Endodermal cell (in vitro differentiated cells): ENCODE data around the gene DKK3. TPM values are rescaled to one million over a fixed set of nuclear protein-coding genes. Genes with fewer than 3 reads are reported as not detected.
A peak's percentile ranks its signal among the peaks of the same experiment; 100 is the strongest.

ENCODE experiments used
- DNase-seq: peaks from one replicate; pipeline ENCODE4 v3.0.0-alpha.2; 2017
- H3K27ac ChIP-seq: 2 replicates; pipeline ENCODE4 v1.5.1; 2013; ENCODE audit warnings: mild to moderate bottlenecking, low read depth, low read length, moderate library complexity
- H3K27me3 ChIP-seq: 2 replicates; pipeline ENCODE4 v1.6.1; 2013; ENCODE audit warnings: mild to moderate bottlenecking, low read length, moderate library complexity; ENCODE audit not compliant: insufficient read depth, control insufficient read depth, poor library complexity, severe bottlenecking
- H3K36me3 ChIP-seq: 2 replicates; pipeline ENCODE4 v1.7.0; 2013; ENCODE audit warnings: mild to moderate bottlenecking, low read length, moderate library complexity; ENCODE audit not compliant: control insufficient read depth, insufficient read depth
- H3K4me1 ChIP-seq: one replicate; pipeline ENCODE4 v1.7.0; 2013; ENCODE audit warnings: low read length; ENCODE audit not compliant: control insufficient read depth, insufficient read depth
- H3K4me3 ChIP-seq: 2 replicates; pipeline ENCODE4 v1.5.1; 2013; ENCODE audit warnings: mild to moderate bottlenecking, low read length, moderate library complexity
- H3K9ac ChIP-seq: 2 replicates; pipeline ENCODE4 v1.6.1; 2013; ENCODE audit warnings: mild to moderate bottlenecking, low read length, moderate library complexity; ENCODE audit not compliant: poor library complexity, severe bottlenecking; ENCODE audit errors: extremely low read depth
- H3K9me3 ChIP-seq: 2 replicates; pipeline ENCODE4 v1.6.1; 2013; ENCODE audit warnings: mild to moderate bottlenecking, low read length, moderate library complexity; ENCODE audit not compliant: control insufficient read depth
- H3K27ac Mint-ChIP-seq: 2 replicates; pipeline ENCODE4 v1.8.0; 2020; ENCODE audit warnings: mixed read lengths
- H3K27me3 Mint-ChIP-seq: 2 replicates; pipeline ENCODE4 v1.8.0; 2021; ENCODE audit warnings: mild to moderate bottlenecking, mixed read lengths; ENCODE audit not compliant: insufficient read depth
- H3K36me3 Mint-ChIP-seq: 2 replicates; pipeline ENCODE4 v1.8.0; 2020; ENCODE audit warnings: low read depth, mixed read lengths
- H3K4me1 Mint-ChIP-seq: 2 replicates; pipeline ENCODE4 v1.8.0; 2020; ENCODE audit warnings: mixed read lengths
- H3K4me3 Mint-ChIP-seq: 2 replicates; pipeline ENCODE4 v1.8.0; 2020; ENCODE audit warnings: mild to moderate bottlenecking, moderate library complexity, mixed read lengths
- H3K9me3 Mint-ChIP-seq: 2 replicates; pipeline ENCODE4 v1.8.0; 2020; ENCODE audit warnings: mild to moderate bottlenecking, mixed read lengths
- CTCF ChIP-seq: fragments of 200-600 bp; sonication (generic); conservative IDR thresholded peaks from 2 replicates; pipeline ENCODE4 v1.5.0; 2021; ENCODE audit warnings: antibody characterized with exemption, mild to moderate bottlenecking
- WGBS, 2 experiments: methylation state at CpG; one replicate each; pipeline versions ENCODE4 v1.1.5 to v1.1.7; 2013; ENCODE audit warnings: missing lambda C conversion rate in 2 of 2, mixed read lengths in 1 of 2; ENCODE audit not compliant: insufficient coverage in 1 of 2, insufficient read length in 1 of 2; 5-methylcytosine and 5-hydroxymethylcytosine counted together
- total RNA-seq, 2 donors: library from RNA; stranded (reverse); fragmentation: NEBNext Ultra II Directional in 1 of 2; extraction: Animal tissue kit (Norgen Biotek cat#: 25700) in 1 of 2; gene quantifications; 2 replicates in 1 of 2; 3 replicates in 1 of 2; pipeline ENCODE4 v1.2.1, GENCODE V29; 2021

DKK3 gene
- total RNA-seq, 2 donors from 2014 or later = 18.8 to 42.6 TPM

GRCh38 chr11:11956006-11956405 is 52.4 kb downstream of the DKK3 start:
- H3K27ac ChIP-seq = no peak overlapping the region
- TF ChIP-seq CTCF = no peak
- WGBS, 2 experiments = 99 to 100% methylated on average over 3 to 4 of the region's 5 CpGs
- Mint-ChIP-seq H3K9me3 (no peaks in the 10 kb centered on the region), H3K4me1 (peaks cover 7% of the 10 kb centered on the region), H3K27me3 (no peaks in the 10 kb centered on the region), H3K4me3 (no peak overlapping the region), H3K36me3 (peaks cover 39% of the 10 kb centered on the region), H3K27ac (no peak overlapping the region)
- peaks cover under 1% of the 10 kb centered on the region for H3K9me3 ChIP-seq
- H3K4me3 ChIP-seq = no peak overlapping the region
- peaks cover 60% of the 10 kb centered on the region for H3K36me3 ChIP-seq
- no peak overlapping the region for H3K9ac ChIP-seq
- H3K4me1 ChIP-seq = peaks cover 13% of the 10 kb centered on the region
- DNase-seq = no peak
- H3K27me3 ChIP-seq = no peaks in the 10 kb centered on the region

- peaks cover 76% of the 10 kb centered on the region for H3K36me3 ChIP-seq
- H3K4me3 Mint-ChIP-seq = no peak overlapping the region
- H3K27me3 ChIP-seq = no peaks in the 10 kb centered on the region
- H3K27me3 Mint-ChIP-seq = no peaks in the 10 kb centered on the region
- H3K27ac Mint-ChIP-seq = no peak overlapping the region
- H3K4me1 ChIP-seq = peaks cover 20% of the 10 kb centered on the region
- H3K4me3 ChIP-seq = peak overlapping the region; percentile 35
- H3K36me3 Mint-ChIP-seq = peaks cover 43% of the 10 kb centered on the region
- DNase-seq = no peak
- H3K9me3 Mint-ChIP-seq = no peaks in the 10 kb centered on the region
- H3K27ac ChIP-seq = no peak overlapping the region
- H3K9ac ChIP-seq = no peak overlapping the region
- H3K9me3 ChIP-seq = no peaks in the 10 kb centered on the region
- peaks cover 19% of the 10 kb centered on the region for H3K4me1 Mint-ChIP-seq
- no peak for TF ChIP-seq CTCF
Measured at GRCh38 chr11:11952036-11952435, 56.4 kb downstream of the DKK3 start.

DNA sequence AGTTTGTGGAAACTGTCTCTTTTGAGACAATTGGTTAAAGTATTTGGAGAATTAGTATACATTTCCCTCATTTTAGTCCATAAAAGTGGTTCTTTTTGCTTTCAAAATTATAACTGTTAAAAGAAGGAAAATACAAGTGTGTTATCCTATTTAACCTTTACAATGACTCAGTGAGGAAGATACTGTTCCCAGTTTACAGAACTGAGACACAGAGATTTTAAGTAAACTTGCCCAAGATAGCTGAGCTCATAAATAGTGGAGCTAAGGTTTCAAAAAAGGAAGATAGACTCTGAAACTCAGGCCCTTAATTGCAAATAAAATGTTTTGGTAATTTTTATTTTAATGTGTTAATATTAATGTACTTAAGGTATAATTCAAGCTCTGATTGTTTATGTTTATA is 58.9 kb downstream of the DKK3 start:
- no peak for TF ChIP-seq CTCF
- no peaks in the 10 kb centered on the region for H3K9me3 Mint-ChIP-seq
- H3K9me3 ChIP-seq = no peaks in the 10 kb centered on the region
- peaks cover 20% of the 10 kb centered on the region for H3K4me1 ChIP-seq
- no peaks in the 10 kb centered on the region for H3K27me3 ChIP-seq
- DNase-seq = no peak
- H3K4me3 Mint-ChIP-seq = no peak overlapping the region
- peaks cover 66% of the 10 kb centered on the region for H3K36me3 ChIP-seq
- H3K27me3 Mint-ChIP-seq = no peaks in the 10 kb centered on the region
- no peak overlapping the region for H3K9ac ChIP-seq
- H3K4me1 Mint-ChIP-seq = peaks cover 20% of the 10 kb centered on the region
- peaks cover 29% of the 10 kb centered on the region for H3K36me3 Mint-ChIP-seq
- H3K27ac ChIP-seq = no peak overlapping the region
- no peak overlapping the region for H3K4me3 ChIP-seq
- H3K27ac Mint-ChIP-seq = no peak overlapping the region
